ENCODE data around the gene CRYGD. TPM values are rescaled to one million over a fixed set of nuclear protein-coding genes. Genes with fewer than 3 reads are reported as not detected.

The CRYGD gene
- total and polyA plus RNA-seq, 10 donors = not detected

- H3K36me3 ChIP-seq = no peaks in the 10 kb centered on the region
- H3K4me1 ChIP-seq = no peaks in the 10 kb centered on the region
- intact Hi-C loops (cut with DNase I; ENCODE audit: low total_unique reads) = no loop called here
- no peaks in the 10 kb centered on the region for H3K27me3 ChIP-seq (replicated peaks in 1 of 7)
- peaks cover 0 to 13% (median 6%) of the 10 kb centered on the region in 8 donors for H3K9me3 ChIP-seq
- no peak for TF ChIP-seq POLR2A (IDR thresholded peaks at IDR 0.05)
- no peak for TF ChIP-seq POLR2AphosphoS5 (IDR thresholded peaks at IDR 0.05)
- no peak for TF ChIP-seq CTCF (IDR thresholded peaks at IDR 0.05 in 8 of 11, conservative IDR thresholded peaks at IDR 0.05 in 3 of 11)
- no peak overlapping the region for H3K4me3 ChIP-seq
- DNase-seq = no peak
- H3K27ac ChIP-seq = no peak overlapping the region
Observed at GRCh38 chr2:208153156-208153555, 28.8 kb upstream of the CRYGD start.

GRCh38 chr2:208150956-208151355 is 26.6 kb upstream of the CRYGD start:
- Histone ChIP-seq H3K27me3 (replicated peaks in 1 of 7) (no peaks in the 10 kb centered on the region), H3K9me3 (peaks cover 0 to 13% (median 6%) of the 10 kb centered on the region in 8 donors), H3K27ac (no peak overlapping the region), H3K4me3 (no peak overlapping the region), H3K4me1 (no peaks in the 10 kb centered on the region), H3K36me3 (no peaks in the 10 kb centered on the region)
- TF ChIP-seq POLR2A (IDR thresholded peaks at IDR 0.05) (no peak), CTCF (IDR thresholded peaks at IDR 0.05 in 8 of 11, conservative IDR thresholded peaks at IDR 0.05 in 3 of 11) (no peak)
- no peak for DNase-seq
- WGBS, 5 donors = 50 to 88% (median 79%) methylated on average over 1 of the region's 1 CpG
- intact Hi-C loops (cut with DNase I; ENCODE audit: low total_unique reads) = no loop called here

- no peak overlapping the region for H3K27ac ChIP-seq
- H3K27me3 ChIP-seq (replicated peaks in 1 of 7) = no peaks in the 10 kb centered on the region
- H3K4me3 ChIP-seq = no peak overlapping the region
- peaks cover 0 to 13% (median 6%) of the 10 kb centered on the region in 8 donors for H3K9me3 ChIP-seq
- H3K4me1 ChIP-seq = no peaks in the 10 kb centered on the region
- TF ChIP-seq POLR2A (IDR thresholded peaks at IDR 0.05) (no peak), CTCF (IDR thresholded peaks at IDR 0.05 in 8 of 11, conservative IDR thresholded peaks at IDR 0.05 in 3 of 11) (no peak), POLR2AphosphoS5 (IDR thresholded peaks at IDR 0.05) (no peak)
- intact Hi-C loops (cut with DNase I; ENCODE audit: low total_unique reads) = no loop called here
- DNase-seq = no peak
- H3K36me3 ChIP-seq = no peaks in the 10 kb centered on the region
Observed at GRCh38 chr2:208150094-208150493, 25.8 kb upstream of the CRYGD start.

- 72 to 94% (median 85%) methylated on average over 2 of the region's 2 CpGs for WGBS, 5 donors
- H3K4me3 ChIP-seq = no peak overlapping the region
- intact Hi-C loops (cut with DNase I; ENCODE audit: low total_unique reads) = no loop called here
- H3K36me3 ChIP-seq = no peaks in the 10 kb centered on the region
- no peaks in the 10 kb centered on the region for H3K4me1 ChIP-seq
- H3K27me3 ChIP-seq (replicated peaks in 1 of 7) = no peaks in the 10 kb centered on the region
- H3K9me3 ChIP-seq = peaks cover 0 to 13% (median 6%) of the 10 kb centered on the region in 8 donors
- no peak for DNase-seq
- H3K27ac ChIP-seq = no peak overlapping the region
- TF ChIP-seq POLR2A (IDR thresholded peaks at IDR 0.05) = no peak
- no peak for TF ChIP-seq CTCF (IDR thresholded peaks at IDR 0.05 in 8 of 11, conservative IDR thresholded peaks at IDR 0.05 in 3 of 11)
- TF ChIP-seq POLR2AphosphoS5 (IDR thresholded peaks at IDR 0.05) = no peak
Observed at GRCh38 chr2:208148803-208149202, 24.5 kb upstream of the CRYGD start.

Data from spleen (tissue), 11 donors.